Activated CD4-positive, CD25-positive, alpha-beta regulatory T cell treated with anti-CD3 and anti-CD28 coated beads, Interleukin-2, amount 50 U/mL, for 16 hours (primary cell): ENCODE measurements around the gene TM4SF1.

Source experiments
- DNase-seq: peaks from one replicate; pipeline ENCODE4 v3.0.0-alpha.2; 2020; ENCODE audit warnings: low read depth, low spot score

The TM4SF1 gene

GRCh38 chr3:149377408-149378364, at the start of gene TM4SF1:
Gene TM4SF1, minus strand, starts transcription at chr3:149377649. Its CDS starts 102 bp downstream, at chr3:149377547.
- DNase-seq, result no peak

- DNase-seq, result no peak
These were observed 48.9 kb upstream of the TM4SF1 start for GRCh38 chr3:149426325-149426724.

- DNase-seq, result no peak
These were observed 47.5 kb upstream of the TM4SF1 start for GRCh38 chr3:149424918-149425317.

GRCh38 chr3:149421764-149422163, 44.3 kb upstream of the TM4SF1 start:
- no peak for DNase-seq

GRCh38 chr3:149419816-149420215, 42.4 kb upstream of the TM4SF1 start:
- DNase-seq, result no peak

DNA sequence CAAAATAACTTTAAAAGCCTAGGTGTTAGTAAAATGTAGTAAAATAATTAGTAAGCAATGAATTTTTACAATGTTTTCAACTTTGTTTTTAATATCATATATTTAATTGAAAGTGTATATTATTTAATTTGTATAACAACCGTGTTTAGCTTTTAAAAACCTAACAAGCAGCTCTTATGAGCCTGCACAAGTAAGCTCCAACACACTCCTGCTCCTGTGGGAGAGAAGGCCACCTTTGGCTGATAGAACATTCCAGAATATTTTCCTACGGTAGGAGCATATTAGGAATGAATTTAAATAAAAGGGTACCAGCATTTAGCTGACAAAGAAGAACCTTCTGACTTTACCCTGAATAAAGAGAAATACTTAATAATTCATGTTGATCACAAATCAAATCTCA, 40.3 kb upstream of the TM4SF1 start:
- DNase-seq, result no peak

- no peak for DNase-seq
These were observed 39.7 kb upstream of the TM4SF1 start for GRCh38 chr3:149417174-149417573.

GRCh38 chr3:149415484-149415883, 38.0 kb upstream of the TM4SF1 start:
- DNase-seq, result no peak

DNA sequence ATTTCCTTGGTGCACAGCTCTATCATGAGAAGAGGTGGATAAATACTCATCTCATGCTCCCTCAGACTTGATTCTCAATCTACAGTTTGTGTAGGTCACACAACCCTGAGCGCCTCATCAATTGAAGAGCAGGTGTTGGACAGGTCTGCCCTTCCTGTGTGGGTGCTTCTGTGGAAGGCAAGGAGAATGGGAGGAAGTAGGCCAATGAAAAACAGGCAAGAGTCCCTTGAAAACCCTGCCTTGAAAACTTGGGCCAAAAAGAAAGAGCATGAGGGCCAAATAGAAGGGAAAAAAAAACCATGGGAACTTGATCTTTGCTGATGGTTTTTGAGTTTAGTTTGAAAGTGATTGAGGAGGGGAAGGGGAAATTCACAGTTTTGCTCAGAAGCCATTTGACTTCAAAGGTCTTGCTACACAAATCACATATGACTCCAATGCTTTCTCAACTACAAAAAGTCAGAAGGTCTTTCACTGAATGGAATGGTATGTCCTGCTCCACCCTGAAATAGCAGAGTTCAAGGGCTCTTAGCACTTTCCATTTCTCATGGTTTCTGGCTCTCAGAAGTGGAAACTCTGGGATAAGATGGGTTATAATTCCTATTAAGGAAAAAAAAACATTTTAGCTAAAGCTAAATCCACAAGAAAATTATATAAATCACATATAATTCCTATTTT, 37.2 kb upstream of the TM4SF1 start:
- DNase-seq, result no peak

- no peak for DNase-seq
These were observed 34.1 kb upstream of the TM4SF1 start for GRCh38 chr3:149411583-149411982.

GRCh38 chr3:149409351-149409750, 31.9 kb upstream of the TM4SF1 start:
- no peak for DNase-seq

- DNase-seq, result no peak
These were observed 30.4 kb upstream of the TM4SF1 start for GRCh38 chr3:149407898-149408297.

- no peak for DNase-seq
These were observed 28.8 kb upstream of the TM4SF1 start for GRCh38 chr3:149406244-149406752.

- DNase-seq, result no peak
These were observed 26.0 kb upstream of the TM4SF1 start for GRCh38 chr3:149403443-149403842.

DNA sequence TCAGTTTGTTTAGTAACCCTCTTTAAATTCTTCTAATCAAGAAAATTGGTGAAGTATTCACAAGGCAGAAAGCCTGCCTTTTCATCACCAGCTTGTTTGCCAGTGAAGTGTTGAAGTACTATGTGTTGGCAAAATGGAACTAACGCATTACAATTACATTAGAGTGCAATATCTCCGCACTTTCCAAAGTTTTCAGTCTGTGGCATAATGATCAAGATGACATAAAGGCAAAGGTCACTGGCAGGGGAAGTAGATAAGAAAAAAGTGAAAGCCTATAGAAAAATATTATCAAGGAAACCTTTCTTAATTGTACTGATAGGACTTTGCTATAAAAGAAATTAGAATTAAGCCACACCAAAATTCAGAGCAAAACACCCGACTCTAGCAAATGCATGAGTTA, 25.0 kb upstream of the TM4SF1 start:
- no peak for DNase-seq

GRCh38 chr3:149401926-149402310, 24.5 kb upstream of the TM4SF1 start:
- DNase-seq, result no peak

- no peak for DNase-seq
These were observed 23.9 kb upstream of the TM4SF1 start for GRCh38 chr3:149401212-149401925.

GRCh38 chr3:149400645-149401044, 23.2 kb upstream of the TM4SF1 start:
- no peak for DNase-seq

DNA sequence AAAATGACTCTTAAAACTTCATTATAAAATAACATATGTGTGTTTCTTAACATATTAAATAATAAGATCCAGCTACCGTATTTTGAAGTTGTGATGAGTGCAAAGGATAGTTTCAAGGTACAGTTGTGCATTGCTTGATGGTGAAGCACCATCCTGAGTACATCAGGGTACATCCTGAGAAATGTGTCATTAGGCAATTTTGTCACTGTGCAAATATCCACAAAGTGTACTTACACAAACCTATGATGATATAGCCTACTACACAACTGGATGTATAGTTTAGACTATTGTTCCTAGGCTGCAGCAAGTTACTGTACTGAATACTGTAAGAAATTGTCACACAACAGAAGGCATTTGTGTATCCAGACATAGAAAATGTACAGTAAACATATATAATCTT, 20.8 kb upstream of the TM4SF1 start:
- DNase-seq, result no peak

DNA sequence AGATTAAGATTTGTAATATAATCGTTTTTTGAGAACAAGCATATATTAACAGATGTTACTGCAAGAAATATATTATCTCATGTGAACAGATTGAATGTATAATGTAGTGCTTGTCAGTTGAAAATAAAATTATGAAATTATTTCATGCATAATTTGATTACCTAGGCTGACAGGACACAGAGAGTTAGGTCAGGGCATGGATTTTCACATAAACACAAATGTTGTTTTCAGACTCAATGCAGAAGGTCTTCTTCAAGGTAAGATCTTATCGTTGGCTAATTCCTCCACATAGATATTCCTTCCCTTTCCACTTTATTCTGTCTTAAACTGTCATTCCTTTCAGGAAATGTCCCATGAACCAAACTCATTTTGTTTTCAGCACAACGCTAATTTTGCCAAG, 20.1 kb upstream of the TM4SF1 start:
- DNase-seq, result no peak

DNA sequence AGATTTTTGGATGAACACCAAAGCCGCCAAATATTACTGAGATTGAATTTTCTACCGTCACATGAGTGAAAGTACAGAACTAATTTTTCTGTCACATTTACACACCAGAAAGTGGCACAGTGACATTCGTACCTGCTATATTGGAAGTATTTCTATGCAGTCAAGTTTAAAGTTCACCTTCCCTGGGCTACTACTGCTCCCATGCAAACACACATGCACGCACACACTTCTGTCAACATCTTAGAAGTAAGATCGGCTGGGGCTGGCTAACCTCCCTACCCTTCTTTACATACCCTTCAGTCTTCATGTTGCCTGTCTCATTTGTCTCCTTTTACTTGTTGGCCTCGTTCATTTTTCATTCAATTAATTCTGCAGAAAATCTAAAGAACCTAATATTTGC, 19.0 kb upstream of the TM4SF1 start:
- no peak for DNase-seq
